ENCODE data around the gene RPS6KA5.
"Not testable (repeated sequence)": the region's sequence is repeated elsewhere in the genome, so short reads cannot be mapped to it uniquely, and the experiment has no call there.

The RPS6KA5 gene

GRCh38 chr14:90848944-90849731 is 211.3 kb downstream of the RPS6KA5 start:
- POLR2A ChIA-PET (ENCODE audit: low non-redundant PET), result no interaction called here

GRCh38 chr14:90846511-90846910 is 213.9 kb downstream of the RPS6KA5 start:
- DNase-seq (ENCODE audit: low spot score), result peak; percentile 19
- CTCF ChIA-PET, result interaction anchor here (0.5 kb wide), 1 partner anchor 1686 kb away, joined by 3 read pairs; no protein-coding TSS in a partner anchor
- POLR2A ChIA-PET (ENCODE audit: low non-redundant PET), result no interaction called here
- H3K27ac ChIP-seq, result no peak overlapping the region
- TF ChIP-seq, protein P1, sequence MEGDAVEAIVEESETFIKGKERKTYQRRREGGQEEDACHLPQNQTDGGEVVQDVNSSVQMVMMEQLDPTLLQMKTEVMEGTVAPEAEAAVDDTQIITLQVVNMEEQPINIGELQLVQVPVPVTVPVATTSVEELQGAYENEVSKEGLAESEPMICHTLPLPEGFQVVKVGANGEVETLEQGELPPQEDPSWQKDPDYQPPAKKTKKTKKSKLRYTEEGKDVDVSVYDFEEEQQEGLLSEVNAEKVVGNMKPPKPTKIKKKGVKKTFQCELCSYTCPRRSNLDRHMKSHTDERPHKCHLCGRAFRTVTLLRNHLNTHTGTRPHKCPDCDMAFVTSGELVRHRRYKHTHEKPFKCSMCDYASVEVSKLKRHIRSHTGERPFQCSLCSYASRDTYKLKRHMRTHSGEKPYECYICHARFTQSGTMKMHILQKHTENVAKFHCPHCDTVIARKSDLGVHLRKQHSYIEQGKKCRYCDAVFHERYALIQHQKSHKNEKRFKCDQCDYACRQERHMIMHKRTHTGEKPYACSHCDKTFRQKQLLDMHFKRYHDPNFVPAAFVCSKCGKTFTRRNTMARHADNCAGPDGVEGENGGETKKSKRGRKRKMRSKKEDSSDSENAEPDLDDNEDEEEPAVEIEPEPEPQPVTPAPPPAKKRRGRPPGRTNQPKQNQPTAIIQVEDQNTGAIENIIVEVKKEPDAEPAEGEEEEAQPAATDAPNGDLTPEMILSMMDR (conservative IDR thresholded peaks at IDR 0.05; ENCODE audit: low read depth), result no peak

More at GRCh38 chr14:90848944-90849731, 211.3 kb downstream of the RPS6KA5 start:
- TF ChIP-seq, protein P1 (conservative IDR thresholded peaks at IDR 0.05; ENCODE audit: low read depth), result no peak
- no peak for DNase-seq (ENCODE audit: low spot score)
- CTCF ChIA-PET, result interaction anchor here (0.6 kb wide), 1 partner anchor 1836 kb away, joined by 3 read pairs; no protein-coding TSS in a partner anchor
- H3K27ac ChIP-seq, result peak overlapping the region; percentile 56; the same call in 1 of the 2 replicates

DNA sequence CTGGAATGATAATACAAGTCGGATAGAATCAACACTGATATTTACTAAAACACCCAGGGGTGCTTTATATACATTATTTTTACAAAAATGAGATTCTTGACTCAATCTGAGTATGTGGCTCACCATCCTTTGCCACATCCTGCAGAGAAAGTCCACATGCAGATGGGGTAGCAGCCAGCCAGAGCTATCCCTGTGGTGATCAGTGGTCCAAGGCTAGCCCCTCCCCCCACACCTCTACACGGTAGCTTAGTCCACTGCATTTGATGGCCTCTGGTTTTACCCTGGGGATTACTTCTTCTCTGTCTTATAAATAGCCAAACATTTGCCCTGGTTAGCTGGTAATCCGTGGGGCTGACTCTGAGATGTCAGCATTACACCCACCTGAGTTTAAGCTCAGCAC is 216.1 kb downstream of the RPS6KA5 start:
- CTCF ChIA-PET, result no interaction called here
- no peak overlapping the region for H3K27ac ChIP-seq
- TF ChIP-seq, protein P1 (conservative IDR thresholded peaks at IDR 0.05; ENCODE audit: low read depth), result no peak
- no peak for DNase-seq (ENCODE audit: low spot score)
- POLR2A ChIA-PET (ENCODE audit: low non-redundant PET), result no interaction called here

DNA sequence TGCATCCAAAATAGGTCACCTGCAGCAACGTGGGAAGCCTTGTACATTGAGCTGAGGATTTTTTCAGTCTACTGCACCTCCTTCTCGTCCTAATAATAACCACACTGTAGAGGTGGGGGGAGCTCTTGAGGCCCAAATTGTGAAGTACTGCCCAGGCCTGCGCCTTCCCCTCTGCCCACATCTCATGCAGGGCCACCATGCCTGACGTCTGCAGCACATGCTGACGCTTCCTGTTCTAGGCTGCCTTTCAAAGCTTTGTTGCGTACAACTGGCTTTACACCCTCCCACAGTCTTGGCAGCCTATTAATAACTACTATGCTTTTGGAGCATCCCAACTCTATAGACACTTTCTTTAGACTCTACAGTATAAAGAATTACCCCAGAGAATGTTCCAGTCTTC is 217.7 kb downstream of the RPS6KA5 start:
- ChIA-PET POLR2A (ENCODE audit: low non-redundant PET) (no interaction called here), CTCF (no interaction called here)
- TF ChIP-seq, protein P1 (conservative IDR thresholded peaks at IDR 0.05; ENCODE audit: low read depth), result no peak
- H3K27ac ChIP-seq, result no peak overlapping the region
- no peak for DNase-seq (ENCODE audit: low spot score)

DNA sequence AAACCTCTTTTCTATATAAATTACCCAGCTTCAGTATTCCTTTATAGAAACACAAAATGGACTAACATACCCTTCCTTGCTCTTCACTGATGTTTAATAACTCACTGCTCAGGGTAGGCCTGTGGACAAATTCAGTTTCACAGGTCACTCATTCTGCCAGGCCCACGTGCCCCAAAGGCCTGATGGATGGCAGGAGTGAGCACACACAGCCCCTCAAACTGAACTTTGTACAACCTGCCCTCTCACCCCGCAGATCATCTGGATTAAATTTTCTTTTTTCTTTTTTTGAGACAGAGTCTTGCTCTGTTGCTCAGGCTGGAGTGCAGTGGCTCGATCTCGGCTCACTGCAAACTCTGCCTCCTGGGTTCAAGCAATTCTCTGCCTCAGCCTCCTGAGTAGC is 219.8 kb downstream of the RPS6KA5 start:
- CTCF ChIA-PET; POLR2A ChIA-PET (ENCODE audit: low non-redundant PET); DNase-seq (ENCODE audit: low spot score): not testable (repeated sequence)

GRCh38 chr14:90839889-90840266 is 220.6 kb downstream of the RPS6KA5 start:
- no peak for DNase-seq (ENCODE audit: low spot score)
- ChIA-PET POLR2A (ENCODE audit: low non-redundant PET) (no interaction called here), CTCF (no interaction called here)
- H3K27ac ChIP-seq, result no peak overlapping the region; the same call in 1 of the 2 replicates
- TF ChIP-seq, protein P1 (conservative IDR thresholded peaks at IDR 0.05; ENCODE audit: low read depth), result no peak

More for the DNA sequence above, 219.8 kb downstream of the RPS6KA5 start:
- not testable (repeated sequence) for H3K27ac ChIP-seq
